HG03097 (cell line): ENCODE data around the gene INSYN2B.
"Not testable (repeated sequence)": the region's sequence is repeated elsewhere in the genome, so short reads cannot be mapped to it uniquely, and the experiment has no call there.

Experiments
- ATAC-seq: cut with Tn5 transposase; IDR thresholded peaks from one replicate; pipeline ENCODE4 v1.9.1; 2021; ENCODE audit not compliant: unreplicated experiment, low FRiP score

The INSYN2B gene

GRCh38 chr5:169973056-169973455, 7.2 kb downstream of the INSYN2B start:
- ATAC-seq: no peak

DNA sequence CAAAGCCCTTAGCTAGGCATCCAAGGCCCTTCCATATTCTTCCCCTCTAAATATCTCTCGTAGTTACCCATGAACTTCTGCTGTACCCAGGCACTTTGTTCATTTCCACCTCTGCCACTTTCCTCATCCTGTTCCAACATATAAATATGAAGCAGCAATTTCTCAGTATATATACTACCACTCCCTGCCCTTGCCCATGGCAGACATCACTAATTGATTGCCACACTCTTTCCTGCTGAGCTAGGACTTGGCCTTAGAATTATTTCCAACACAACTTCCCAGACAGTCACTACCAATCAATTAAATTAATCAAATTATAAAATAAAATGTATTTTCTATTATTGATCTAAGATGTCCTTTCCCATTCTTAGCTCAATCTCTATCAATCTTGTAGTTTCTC, 8.5 kb downstream of the INSYN2B start:
- ATAC-seq: no peak

GRCh38 chr5:169970911-169971765, 9.2 kb downstream of the INSYN2B start:
- no peak for ATAC-seq

- no peak for ATAC-seq
These were observed 10.0 kb downstream of the INSYN2B start for GRCh38 chr5:169970339-169970738.

GRCh38 chr5:169964246-169964645, 16.0 kb downstream of the INSYN2B start:
- ATAC-seq: no peak

DNA sequence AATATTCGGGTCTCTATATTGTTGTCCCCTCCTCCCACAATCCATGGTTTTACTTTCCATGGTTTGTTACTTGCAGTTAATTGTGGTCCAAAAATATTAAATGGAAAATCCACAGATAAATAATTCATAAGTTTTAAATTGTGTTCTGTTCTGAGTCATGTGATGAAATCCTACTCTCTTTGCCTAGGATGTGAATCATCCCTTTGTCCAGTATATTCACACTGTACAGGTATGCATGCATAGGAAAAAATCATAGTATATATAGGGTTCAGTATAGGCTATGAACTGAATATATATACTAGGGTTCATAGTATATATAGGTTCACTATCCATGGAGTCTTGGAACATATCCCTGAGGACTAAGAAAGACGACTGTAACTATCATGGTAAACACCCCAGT, 19.6 kb downstream of the INSYN2B start:
- ATAC-seq: no peak

DNA sequence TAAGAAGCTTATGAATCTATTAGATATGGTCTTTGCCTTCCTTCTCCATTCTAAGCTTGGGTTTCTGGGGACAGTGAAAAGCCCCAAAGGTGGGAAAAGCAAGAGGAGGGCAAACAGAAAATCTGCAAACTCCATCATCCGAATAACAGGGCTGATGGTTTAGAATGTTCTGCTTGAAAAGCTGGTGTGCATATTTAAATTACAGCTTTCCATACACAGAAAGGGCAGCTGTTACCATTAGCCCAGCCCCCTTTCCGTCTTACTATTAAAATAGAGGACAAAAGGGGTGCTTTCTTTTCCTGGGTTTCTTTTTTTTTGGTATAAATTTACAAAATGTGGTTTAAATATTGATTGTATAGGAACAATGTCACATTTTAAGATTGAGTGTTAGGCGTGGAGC, 22.0 kb downstream of the INSYN2B start:
- no peak for ATAC-seq

- ATAC-seq: no peak
These were observed 23.5 kb downstream of the INSYN2B start for GRCh38 chr5:169956756-169957155.

- no peak for ATAC-seq
These were observed 24.2 kb downstream of the INSYN2B start for GRCh38 chr5:169956126-169956525.

DNA sequence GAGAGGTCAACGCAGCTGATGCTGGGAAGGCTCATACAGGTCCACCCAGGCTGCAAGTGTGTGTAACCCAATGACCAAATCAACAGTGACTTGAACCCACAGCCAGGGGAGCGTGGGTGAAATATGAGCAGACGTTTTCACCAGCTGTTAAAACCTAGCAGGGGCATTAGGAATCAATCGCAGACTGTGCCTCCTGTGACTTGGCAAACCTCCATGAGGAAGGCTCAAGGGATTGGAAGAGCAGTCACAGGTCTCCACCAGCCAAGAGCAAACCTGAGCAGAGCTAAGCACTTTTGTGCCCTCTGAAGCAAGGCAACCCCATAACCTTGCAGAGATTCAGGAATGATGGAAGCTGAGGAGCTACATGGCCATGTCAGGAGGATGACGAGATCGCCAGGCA, 25.5 kb downstream of the INSYN2B start:
- no peak for ATAC-seq

DNA sequence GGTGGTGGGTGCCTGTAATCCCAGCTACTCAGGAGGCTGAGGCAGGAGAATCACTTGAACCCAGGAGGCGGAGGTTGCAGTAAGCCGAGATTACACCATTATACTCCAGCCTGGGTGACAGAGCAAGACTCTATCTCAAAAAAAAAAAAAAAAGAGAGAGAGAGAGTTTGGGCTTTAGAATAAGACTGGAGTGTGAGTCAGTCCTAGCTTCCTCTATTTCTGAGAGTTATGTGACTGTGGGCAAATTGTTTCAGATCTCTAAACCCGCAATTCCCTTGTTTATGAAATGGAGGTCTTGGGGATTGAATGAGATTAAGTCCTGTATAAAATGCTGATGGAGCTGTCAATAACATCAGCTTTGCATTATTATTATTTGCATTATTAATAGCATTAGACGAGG, 27.1 kb downstream of the INSYN2B start:
- ATAC-seq: not testable (repeated sequence)

DNA sequence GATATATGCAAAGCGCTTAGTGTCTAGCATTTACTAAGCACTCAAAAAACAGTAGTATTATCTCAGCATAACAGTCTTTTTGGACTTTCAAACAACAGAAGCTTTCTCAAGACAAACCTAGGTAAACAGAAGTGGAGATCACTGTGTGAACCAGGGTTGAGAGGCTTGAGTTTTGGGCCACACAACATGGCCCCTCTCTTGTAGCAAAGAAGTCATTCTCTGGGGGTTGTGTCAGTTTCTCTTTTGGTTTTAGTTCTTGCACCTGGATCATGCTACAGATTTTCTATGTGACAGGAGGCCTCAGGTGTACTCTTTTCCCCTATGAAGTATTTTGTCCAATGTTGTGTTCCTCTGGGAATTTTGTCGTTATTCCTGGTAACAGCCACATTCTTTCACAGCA, 30.0 kb downstream of the INSYN2B start:
- no peak for ATAC-seq

- ATAC-seq: no peak
These were observed 33.5 kb downstream of the INSYN2B start for GRCh38 chr5:169946743-169947295.

- no peak for ATAC-seq
These were observed 34.4 kb downstream of the INSYN2B start for GRCh38 chr5:169945831-169946261.

GRCh38 chr5:169944922-169945680, 35.2 kb downstream of the INSYN2B start:
- ATAC-seq: no peak

DNA sequence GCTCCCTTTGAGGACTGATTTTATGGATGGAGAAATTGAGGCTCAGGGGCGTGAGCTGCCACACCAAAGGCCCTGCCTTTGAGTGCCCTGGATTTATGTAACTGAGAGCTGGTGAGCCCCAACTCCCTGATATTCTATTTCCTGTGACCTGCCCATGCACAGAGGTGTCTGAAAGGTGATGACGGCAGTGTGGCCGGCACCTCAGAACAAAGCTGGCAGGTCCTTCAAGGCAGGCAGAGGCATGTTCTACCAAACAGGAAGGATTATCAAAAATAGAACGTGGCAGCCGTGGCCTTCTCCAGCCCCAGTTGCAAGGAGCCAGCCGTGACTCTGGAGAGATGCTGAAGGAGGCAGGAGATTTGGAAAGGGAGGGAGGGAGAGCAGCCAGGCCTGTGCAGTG, 36.2 kb downstream of the INSYN2B start:
- no peak for ATAC-seq

- no peak for ATAC-seq
These were observed 37.3 kb downstream of the INSYN2B start for GRCh38 chr5:169943026-169943425.

GRCh38 chr5:169942181-169942580, 38.1 kb downstream of the INSYN2B start:
- no peak for ATAC-seq

- no peak for ATAC-seq
These were observed 38.8 kb downstream of the INSYN2B start for GRCh38 chr5:169941542-169941941.

DNA sequence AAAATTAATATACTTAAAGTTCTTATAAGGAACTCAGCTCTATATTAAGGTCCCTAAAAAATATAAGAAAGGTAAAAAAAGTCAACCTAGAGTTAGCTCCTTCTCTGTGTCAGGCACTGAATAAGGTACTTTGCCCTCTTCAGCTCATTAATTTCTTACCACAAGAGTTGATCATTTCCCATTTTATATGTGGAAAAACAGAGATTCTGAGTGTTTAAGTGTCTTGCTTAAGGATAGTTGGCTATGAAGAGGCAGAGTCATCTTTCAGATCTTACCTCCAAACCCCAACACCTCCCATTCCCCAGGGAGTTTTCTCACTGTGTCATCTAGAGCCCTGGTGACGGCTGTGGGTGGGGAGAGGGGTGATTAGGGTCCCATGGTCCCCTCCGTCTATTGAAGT, 40.6 kb downstream of the INSYN2B start:
- ATAC-seq: no peak

GRCh38 chr5:169938439-169938838, 41.9 kb downstream of the INSYN2B start:
- ATAC-seq: no peak

DNA sequence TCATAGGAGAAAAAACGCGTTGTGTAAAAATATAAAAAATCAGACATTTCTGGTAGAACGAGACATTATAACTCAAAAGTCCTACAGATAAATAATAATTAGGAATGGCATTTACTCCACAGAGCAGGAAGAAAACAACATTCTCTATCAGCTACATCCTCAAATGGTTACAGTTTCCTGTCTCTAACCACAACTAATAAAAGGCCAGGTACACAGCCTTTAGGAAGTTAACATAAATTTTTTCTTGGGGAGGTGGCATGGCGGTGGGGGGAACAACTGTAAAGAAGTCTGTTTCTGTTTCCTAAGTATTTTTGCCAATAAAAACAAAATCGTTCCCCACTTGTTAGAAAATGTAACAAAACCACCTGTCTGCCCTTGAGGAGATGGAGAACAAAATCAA, 44.5 kb downstream of the INSYN2B start:
- ATAC-seq: no peak
